Measurements from ENCODE around the gene TMEM69.
A peak's percentile ranks its signal among the peaks of the same experiment; 100 is the strongest.

DNA sequence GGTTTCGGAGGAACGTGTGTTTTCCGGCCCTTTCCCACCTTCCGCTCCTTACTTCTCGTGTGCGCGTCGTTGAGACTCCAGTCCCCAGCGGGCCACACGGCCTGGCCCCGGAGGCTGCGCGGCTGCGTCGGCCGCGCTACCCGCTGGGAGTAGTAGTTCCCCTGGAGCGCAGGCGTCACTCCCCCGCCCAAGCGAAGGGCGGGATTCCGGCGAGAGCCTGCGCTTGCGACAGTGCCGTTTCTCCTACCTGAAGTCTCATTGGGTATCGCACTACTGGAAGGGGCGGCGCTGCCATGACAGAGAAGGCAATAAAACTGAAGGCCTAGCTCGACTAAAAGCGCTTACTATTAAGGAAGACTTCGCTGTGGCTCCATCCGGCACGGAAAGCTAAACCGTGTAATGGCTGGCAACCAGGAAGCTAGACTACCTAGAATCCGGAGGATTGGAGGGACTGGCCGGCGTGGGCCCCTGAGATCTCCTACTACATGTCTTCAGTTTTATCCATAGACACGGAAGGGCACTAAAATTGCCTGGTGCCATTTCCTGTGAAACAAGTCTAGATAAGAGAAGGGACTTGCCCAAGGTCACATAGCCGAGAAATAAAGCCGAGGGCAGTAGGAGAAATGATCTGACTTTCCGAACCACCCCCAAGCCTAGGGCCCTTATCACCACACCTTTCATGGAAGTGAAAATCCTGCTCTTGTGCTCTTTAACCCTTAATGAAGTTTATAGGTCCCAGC lies 797 bp upstream of the TMEM69 start:
- TF ChIP-seq, protein P1, sequence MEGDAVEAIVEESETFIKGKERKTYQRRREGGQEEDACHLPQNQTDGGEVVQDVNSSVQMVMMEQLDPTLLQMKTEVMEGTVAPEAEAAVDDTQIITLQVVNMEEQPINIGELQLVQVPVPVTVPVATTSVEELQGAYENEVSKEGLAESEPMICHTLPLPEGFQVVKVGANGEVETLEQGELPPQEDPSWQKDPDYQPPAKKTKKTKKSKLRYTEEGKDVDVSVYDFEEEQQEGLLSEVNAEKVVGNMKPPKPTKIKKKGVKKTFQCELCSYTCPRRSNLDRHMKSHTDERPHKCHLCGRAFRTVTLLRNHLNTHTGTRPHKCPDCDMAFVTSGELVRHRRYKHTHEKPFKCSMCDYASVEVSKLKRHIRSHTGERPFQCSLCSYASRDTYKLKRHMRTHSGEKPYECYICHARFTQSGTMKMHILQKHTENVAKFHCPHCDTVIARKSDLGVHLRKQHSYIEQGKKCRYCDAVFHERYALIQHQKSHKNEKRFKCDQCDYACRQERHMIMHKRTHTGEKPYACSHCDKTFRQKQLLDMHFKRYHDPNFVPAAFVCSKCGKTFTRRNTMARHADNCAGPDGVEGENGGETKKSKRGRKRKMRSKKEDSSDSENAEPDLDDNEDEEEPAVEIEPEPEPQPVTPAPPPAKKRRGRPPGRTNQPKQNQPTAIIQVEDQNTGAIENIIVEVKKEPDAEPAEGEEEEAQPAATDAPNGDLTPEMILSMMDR (IDR thresholded peaks at IDR 0.05), result no peak
- TF ChIP-seq POLR2A (IDR thresholded peaks at IDR 0.05), result peak; percentile 78

All from testis (tissue), 2 donors.